Inferior parietal cortex (tissue), 1 donor: Measurements from ENCODE around the gene UTP4.
A peak's percentile ranks its signal among the peaks of the same experiment; 100 is the strongest.
"Not testable (repeated sequence)": the region's sequence is repeated elsewhere in the genome, so short reads cannot be mapped to it uniquely, and the experiment has no call there.

Experiments used
- DNase-seq: peaks from one replicate; pipeline ENCODE4 v3.0.0-alpha.2; 2016; ENCODE audit errors: extremely low spot score

The UTP4 gene

DNA sequence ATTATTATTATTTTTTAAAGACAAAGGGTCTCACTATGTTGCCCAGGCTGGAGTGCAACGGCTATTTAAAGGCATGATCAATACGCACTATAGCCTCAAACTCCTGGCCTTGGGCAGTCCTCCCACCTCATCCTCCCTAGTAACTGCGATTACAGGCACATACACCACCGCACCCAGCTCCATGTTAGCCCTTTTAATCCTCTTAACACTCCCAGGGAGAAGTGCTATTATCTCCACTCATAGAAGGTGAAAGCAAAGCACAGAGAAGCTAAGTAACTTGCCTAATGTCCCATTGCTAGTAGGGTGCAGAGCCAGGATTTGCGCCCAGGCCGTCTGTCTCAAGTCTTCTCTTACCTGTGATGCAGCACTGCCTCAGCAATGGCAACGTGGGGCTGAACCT is 22.0 kb upstream of the UTP4 start:
- no peak for DNase-seq

DNA sequence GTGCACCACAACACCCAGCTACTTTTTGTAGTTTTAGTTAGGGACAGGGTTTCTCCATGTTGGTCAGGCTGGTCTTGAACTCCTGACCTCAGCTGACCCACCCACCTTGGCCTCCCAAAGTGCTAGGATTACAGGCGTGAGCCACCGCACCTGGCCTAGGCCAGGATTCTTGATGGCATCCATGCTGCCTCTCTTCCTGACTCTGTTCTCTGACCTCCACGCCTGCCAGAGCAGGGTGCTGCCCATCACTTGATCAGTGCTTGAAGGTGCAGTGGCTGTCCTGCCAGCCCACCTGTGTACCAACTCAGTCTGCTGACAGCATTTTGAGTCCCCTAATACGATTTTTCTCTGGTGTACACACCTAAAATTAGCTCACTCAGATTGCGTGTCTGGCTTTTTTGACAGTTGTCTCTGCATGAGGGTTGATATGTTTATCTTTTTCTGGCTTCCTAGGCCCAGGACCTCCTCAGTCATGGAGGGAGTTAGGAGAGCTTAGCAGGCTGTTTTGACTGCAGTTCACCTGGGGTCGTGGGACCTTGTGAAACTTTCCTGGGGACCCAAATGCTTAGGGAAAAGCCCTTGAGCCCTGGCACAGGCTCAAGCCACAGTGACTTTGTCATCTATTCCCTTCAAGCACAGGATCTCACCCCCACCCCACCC is 21.1 kb upstream of the UTP4 start:
- DNase-seq = no peak

DNA sequence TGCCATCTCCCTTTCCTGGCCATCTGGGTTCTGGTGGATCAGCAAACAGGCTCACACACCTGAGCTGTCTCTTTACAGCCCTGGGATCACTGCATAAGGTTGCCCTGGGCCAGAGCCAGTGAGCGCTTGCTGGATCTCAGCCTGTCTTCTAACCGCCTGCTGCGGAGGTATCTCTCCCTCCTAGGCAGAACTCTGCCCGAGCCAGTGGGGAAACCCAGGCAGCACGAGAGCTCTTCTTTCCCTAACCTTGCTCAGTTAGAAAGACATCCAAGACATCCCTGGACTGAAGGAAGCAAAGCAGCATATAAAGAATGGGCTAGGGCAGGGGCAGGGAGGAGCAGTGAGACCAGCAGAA is 20.6 kb upstream of the UTP4 start:
- no peak for DNase-seq

DNA sequence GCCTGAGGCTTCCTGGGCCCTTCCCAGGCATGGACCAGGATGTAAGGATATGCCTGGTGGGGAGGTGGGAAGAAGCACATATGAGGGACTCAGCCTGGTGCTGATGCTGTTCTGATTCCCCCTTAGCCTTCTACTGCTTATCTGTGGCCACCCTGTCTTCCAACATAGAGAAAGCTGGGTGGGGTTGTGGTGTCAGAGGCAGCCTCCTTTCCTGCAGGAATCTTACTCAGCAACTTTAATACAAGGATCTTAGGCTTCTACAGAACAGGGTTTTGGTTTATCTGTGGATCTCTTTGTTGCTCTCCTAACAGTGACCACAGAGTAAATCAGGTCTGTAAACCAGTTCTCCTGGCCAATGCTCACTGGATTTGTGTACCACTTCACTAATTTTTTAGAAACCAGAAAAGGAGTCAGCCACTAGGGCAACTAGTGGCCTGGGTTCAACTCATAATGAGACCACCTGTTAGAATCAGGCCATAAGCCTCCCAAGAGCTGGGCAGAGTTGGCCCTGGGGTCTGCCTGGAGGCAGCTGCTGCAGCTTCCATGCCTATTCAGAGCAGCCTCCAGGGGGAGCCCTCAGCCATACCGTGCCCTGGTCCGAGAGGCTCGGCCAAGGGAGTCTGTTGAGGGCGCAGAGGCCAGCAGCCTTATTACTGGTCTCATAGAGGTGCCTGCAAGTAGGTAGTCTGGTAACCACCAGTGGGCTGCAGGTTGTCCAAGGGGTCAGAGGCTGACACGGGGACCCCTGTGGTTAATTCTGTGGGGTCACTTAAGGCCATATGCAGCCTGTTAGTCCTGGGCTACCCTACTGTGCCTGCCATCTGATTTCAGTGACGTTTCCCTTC is 19.9 kb upstream of the UTP4 start:
- no peak for DNase-seq

DNA sequence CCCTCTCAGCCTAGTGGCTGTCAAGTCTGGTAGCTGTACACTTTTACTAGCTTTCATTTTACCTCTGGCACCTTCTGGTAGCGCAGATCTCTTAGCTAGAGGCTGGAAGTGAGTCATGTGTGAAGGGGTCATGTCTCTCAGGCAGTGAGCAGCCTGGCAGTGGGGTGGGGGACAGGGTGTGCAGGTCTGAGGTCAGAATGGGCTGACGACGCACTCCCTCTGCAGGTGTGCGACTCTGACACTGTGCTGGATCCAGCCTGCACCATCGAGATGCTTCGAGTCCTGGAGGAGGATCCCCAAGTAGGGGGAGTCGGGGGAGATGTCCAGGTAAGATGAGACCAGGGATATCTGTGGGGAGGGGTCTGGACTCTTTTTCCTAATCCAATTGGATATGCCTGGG is 19.2 kb upstream of the UTP4 start:
- DNase-seq = no peak

DNA sequence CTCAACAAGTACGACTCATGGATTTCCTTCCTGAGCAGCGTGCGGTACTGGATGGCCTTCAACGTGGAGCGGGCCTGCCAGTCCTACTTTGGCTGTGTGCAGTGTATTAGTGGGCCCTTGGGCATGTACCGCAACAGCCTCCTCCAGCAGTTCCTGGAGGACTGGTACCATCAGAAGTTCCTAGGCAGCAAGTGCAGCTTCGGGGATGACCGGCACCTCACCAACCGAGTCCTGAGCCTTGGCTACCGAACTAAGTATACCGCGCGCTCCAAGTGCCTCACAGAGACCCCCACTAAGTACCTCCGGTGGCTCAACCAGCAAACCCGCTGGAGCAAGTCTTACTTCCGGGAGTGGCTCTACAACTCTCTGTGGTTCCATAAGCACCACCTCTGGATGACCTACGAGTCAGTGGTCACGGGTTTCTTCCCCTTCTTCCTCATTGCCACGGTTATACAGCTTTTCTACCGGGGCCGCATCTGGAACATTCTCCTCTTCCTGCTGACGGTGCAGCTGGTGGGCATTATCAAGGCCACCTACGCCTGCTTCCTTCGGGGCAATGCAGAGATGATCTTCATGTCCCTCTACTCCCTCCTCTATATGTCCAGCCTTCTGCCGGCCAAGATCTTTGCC is 18.0 kb upstream of the UTP4 start:
- DNase-seq = no peak

DNA sequence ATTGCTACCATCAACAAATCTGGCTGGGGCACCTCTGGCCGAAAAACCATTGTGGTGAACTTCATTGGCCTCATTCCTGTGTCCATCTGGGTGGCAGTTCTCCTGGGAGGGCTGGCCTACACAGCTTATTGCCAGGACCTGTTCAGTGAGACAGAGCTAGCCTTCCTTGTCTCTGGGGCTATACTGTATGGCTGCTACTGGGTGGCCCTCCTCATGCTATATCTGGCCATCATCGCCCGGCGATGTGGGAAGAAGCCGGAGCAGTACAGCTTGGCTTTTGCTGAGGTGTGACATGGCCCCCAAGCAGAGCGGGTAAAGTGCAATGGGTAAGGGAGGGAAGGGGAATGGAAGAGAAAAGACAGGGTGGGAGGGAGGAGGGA is 17.5 kb upstream of the UTP4 start:
- no peak for DNase-seq

DNA sequence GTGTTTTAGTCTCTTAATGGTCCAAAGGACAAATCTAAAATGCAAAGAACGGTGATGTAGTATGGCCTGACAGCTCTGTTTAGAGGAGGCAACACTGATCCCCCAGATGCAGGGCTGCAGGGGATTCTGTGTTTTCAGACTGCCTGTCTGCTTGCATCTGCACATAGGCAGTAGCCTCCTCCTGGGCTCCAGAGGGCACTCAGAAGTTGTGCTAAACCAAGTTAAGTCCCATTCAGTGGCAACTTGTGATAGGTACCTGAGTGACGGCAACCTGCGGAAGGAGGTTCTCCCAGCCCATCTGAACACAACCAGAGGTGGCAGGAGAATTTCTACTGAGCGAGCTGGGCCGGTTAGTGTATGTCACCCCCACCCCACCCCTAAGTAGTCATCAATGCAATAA is 17.1 kb upstream of the UTP4 start:
- no peak for DNase-seq

DNA sequence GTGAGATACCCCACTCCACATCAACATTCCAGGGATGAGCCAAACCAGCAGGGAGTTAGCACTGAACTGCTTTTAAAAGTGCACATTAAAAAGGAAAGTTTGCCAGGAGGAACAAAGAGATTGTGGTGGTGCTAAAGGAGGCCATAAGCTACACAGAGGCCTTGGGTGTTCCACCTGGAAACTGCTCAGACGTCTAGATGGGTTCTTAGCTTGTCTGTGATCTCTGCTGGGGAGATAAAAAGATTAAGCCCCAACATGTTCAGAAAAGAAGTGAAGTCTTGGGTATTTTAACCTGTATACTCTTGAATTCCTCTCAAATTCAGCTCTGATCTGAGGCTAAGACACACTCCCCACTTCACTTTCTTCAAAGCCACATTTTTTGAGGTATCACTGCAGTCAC is 16.6 kb upstream of the UTP4 start:
- no peak for DNase-seq

DNA sequence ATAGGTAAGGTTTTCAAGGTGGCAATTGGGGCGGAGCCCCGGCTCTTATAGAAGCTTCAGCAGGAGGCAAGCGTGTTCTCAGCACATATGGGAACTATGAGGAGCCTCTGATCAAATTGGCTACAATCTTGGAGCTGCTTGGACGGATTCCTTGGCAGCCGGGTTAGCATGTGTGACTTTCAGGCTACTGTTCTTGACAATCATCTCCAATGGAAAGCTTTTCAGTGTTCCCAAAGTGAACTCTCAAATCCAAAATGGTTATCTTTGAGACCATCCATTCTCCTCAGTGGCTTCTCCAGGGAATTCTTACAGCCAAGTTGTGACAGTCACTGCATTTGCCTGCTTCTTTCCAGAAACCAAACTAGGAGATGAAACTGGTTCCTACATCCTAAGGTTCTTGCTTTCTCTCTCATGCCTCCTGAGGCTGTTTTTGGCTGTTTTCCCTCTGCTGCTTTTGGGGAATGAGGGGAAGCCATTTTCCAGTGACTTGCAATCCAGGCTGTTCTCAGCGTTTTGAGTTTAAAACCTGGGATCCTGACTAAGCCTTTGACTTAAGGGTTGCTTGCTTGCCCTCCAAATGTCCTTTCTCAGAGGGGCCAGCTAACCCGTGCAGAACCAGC is 16.1 kb upstream of the UTP4 start:
- no peak for DNase-seq

DNA sequence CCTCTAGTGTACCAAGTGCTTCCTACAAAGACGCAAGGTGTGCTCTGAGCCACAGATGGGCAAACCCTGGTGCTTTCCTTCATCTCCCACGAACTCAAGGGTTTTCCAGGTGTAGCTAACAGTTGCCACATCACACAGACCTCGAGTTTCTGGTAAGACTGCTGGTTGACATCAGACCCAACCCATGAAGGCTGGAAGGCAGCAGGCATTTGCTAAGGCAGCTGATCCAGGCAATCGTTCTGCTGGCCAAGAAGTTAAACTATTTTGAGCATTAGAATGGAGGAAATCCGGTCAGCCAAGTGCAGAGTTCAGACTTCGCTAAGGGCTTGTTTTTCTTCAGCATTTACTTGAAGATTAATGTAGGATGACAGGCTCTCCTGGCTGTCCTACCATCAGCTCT is 15.5 kb upstream of the UTP4 start:
- DNase-seq = no peak

DNA sequence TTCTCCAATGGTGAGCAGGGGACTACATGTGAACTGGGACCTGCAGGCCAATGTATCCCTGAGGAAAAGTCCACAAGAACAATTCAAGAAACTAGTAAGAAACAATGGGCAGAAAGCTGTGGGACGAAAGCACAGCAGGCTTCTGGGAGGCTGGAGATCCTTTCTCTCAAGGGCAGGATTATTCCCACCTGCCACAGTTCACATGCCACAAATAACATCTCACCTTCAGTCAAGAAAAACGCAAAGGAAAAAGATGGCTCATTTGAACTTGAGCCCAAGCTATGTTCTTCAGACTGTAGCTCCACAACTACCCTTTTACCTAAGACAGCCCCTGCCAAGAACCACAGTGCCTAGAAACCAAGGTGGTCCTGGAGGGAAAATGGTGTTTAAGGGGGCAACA is 14.0 kb upstream of the UTP4 start:
- no peak for DNase-seq

DNA sequence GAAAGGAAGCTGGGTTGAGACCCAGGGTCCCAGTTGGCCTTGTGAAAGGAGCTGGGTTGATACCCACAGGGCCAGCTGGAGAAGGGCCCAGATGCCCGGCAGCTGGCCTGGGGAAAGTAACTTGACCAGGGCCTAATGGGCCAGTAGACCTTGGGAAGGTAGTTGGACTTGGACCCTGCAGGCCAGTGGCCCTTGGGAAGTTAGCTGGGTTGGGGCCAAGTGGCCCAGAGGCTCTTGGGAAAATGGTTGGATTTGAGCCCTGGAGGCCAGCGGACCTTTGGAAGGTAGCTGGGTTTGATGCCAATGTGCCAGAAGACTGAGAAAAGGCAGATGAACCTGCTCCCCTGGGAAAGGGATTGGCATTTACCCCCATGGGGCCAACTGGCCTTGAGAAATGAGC is 13.5 kb upstream of the UTP4 start:
- DNase-seq = no peak

DNA sequence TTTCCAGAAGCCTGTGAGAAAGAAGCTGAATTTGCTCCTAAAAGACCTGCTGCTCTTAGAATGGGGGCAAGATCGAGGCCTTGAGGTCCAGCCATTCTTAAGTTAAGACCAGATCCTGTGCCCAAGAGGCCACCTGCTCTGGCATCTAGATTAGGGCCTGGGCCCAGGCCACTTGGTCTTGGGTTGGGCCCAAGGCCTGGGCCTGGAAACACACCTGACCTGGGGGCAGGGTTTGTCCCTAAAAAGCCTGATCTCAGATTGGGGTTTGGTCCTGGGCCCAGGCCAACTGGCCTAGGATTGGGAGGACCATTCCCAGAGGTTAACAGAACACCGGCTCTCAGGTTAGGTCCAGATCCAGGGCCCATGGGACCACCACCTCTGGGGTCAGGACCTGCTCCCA is 12.9 kb upstream of the UTP4 start:
- DNase-seq = no peak

DNA sequence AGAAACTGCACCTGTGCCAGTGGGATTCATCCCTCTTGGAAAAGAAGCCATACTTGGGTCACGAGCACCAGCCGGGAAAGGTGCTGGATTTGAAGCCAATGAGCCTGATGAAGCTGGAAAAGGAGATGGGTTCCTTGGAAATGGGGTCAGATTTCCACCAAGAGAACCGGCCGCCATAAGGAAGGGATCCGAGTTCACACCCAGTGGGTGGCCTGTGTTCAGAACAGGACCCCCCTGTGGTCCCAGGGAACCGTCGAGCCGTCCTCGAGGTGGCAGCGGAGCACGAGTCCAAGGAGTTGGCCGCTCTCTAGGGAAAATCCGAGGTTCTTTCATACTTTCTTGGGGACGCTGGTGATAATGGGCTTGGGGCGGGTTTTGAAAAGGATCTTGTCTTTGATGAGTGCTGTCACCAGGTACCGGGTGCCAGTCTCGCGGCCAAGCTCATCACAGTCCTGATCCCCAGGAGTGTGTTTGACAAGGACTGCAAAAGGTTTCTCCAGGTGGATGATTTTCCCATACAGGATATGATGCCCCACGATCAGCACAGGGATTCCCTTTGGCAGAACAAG is 12.3 kb upstream of the UTP4 start:
- DNase-seq = no peak

DNA sequence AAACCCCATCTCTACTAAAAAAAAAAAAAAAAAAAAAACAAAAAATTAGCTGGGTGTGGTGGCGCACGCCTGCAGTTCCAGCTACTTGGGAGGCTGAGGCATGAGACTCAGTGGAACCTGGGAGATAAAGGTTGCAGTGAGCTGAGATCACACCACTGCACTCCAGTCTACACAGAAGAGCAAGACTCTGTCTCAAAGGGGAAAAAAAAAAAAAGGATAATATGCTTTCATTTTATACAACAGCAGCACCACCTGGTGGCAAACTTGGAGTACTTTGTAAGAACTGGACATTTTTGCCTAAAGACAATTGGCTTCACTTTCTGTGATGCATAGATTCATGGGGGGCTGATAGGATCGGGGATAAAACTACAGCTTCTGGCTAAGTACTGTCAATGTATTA is 8.5 kb upstream of the UTP4 start:
- DNase-seq = peak; percentile 82

DNA sequence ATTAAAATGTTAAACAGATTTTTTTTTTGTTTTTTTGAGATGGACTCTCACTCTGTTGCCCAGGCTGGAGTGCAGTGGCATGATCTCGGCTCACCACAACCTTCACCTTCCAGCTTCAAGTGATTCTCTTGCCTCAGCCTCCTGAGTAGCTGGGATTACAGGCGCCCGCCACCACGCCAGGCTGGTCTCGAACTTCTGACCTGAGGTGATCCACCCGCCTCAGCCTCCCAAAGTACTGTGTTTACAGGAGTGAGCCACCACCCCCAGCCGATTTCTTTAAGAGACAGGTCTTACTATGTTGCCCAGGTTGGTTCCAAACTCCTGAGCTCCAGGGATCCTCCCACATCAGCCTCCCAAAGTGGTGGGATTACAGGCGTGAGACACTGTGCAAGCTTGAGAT is 8.0 kb upstream of the UTP4 start:
- DNase-seq = not testable (repeated sequence)

DNA sequence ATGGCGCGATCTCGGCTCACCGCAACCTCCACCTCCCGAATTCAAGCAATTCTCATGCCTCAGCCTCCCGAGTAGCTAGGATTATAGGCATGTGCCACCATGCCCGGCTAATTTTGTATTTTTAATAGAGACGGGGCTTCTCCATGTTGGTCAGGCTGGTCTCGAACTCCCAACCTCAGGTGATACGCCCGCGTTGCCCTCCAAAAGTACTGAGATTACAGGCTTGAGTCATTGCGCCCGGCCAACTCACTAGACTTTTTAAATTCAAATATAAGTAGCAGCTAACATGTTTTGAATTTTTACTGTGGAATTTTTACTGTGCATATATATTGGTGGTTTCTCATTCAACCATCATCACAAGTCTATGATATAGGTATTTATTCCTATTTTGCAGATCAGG is 7.5 kb upstream of the UTP4 start:
- DNase-seq = not testable (repeated sequence)

DNA sequence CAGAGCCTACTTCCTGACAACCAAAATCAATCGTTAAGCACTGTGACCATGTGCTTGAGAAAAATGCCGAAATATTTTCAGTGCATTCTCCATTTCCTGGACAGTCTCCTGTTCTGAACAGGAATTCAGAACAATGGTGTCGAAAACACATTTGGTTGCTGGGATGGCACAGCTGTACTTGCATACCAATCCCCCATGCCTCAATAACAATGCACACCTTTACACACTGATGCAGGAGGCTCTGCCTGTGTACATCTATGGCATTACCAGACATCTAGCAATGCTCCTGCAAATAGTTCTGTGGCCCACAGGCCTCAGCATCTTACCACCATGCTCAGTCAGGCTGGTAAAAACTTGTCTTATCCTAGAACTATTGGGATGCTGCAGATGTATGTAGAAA is 6.2 kb upstream of the UTP4 start:
- DNase-seq = no peak

DNA sequence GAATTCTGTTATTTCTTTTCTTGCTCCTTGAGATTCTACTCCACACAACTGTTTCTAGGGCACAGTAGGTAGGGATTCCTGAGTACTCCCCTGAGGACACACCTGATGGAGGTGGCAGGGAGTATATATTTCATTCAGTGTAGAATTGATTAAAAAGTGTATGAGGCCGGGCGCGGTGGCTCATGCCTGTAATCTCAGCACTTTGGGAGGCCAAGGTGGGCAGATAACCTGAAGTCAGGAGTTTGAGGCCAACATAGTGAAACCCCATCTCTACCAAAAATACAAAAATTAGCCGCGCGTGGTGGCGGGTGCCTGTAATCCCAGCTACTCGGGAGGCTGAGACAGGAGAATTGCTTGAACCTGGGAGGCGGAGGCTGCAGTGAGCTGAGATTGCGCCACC is 5.6 kb upstream of the UTP4 start:
- not testable (repeated sequence) for DNase-seq

DNA sequence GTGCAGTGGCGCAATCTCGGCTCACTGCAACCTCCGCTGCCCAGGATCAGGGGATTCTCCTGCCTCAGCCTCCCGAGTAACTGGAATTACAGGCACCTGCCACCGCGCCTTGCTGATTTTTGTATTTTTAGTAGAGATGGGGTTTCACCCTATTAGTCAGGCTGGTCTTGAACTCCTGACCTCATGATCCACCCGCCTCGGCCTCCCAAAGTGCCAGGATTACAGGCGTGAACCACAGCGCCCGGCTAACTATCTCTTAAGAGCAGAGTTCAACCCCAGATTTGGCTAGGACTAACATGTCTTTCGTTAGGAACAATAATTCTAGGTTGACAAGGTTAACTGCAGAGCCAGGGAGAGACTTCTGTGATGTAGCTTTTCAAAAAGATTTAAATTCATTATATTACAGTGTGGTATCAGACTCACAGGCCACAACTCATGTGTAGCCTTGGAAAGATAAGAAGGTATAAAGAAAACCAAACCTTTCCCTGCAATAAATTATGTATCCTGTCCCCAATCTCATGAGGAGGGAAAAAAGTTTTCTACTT is 4.4 kb upstream of the UTP4 start:
- DNase-seq = no peak

DNA sequence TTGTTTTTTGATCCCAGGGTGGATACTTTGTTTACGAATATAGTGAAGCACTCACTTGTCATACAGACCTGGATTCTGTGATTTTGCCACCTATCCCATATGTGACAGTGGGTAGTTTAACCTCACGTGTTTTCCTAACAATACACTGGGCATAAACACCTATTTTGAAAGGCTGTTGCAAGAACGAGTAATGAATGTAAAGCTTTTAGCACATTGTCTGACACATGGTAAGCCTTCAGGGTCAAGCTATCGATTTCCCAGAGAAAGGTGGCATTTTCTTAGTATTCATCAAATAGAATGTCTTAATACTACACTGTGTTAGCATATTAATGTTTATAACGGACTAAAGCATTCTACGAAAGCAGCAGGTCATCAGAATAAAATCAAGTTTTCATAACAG is 2.0 kb upstream of the UTP4 start:
- DNase-seq = no peak
